ENCODE measurements around the gene ADH6.
"Not testable (repeated sequence)": the region's sequence is repeated elsewhere in the genome, so short reads cannot be mapped to it uniquely, and the experiment has no call there.

Gene ADH6

GRCh38 chr4:99207069-99207743, 11.8 kb downstream of the ADH6 start:
- no peak for DNase-seq (ENCODE audit: low read depth)
- TF ChIP-seq, protein P1, sequence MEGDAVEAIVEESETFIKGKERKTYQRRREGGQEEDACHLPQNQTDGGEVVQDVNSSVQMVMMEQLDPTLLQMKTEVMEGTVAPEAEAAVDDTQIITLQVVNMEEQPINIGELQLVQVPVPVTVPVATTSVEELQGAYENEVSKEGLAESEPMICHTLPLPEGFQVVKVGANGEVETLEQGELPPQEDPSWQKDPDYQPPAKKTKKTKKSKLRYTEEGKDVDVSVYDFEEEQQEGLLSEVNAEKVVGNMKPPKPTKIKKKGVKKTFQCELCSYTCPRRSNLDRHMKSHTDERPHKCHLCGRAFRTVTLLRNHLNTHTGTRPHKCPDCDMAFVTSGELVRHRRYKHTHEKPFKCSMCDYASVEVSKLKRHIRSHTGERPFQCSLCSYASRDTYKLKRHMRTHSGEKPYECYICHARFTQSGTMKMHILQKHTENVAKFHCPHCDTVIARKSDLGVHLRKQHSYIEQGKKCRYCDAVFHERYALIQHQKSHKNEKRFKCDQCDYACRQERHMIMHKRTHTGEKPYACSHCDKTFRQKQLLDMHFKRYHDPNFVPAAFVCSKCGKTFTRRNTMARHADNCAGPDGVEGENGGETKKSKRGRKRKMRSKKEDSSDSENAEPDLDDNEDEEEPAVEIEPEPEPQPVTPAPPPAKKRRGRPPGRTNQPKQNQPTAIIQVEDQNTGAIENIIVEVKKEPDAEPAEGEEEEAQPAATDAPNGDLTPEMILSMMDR (conservative IDR thresholded peaks at IDR 0.05; ENCODE audit: low read depth, low read length) = no peak
- no peak overlapping the region for H3K4me3 ChIP-seq (ENCODE audit: low read length)

- peak; percentile 12 for DNase-seq (ENCODE audit: low read depth)
- no peak overlapping the region for H3K4me3 ChIP-seq (ENCODE audit: low read length)
- TF ChIP-seq, protein P1 (conservative IDR thresholded peaks at IDR 0.05; ENCODE audit: low read depth, low read length) = no peak
Measured at GRCh38 chr4:99205153-99205979, 13.7 kb downstream of the ADH6 start.

DNA sequence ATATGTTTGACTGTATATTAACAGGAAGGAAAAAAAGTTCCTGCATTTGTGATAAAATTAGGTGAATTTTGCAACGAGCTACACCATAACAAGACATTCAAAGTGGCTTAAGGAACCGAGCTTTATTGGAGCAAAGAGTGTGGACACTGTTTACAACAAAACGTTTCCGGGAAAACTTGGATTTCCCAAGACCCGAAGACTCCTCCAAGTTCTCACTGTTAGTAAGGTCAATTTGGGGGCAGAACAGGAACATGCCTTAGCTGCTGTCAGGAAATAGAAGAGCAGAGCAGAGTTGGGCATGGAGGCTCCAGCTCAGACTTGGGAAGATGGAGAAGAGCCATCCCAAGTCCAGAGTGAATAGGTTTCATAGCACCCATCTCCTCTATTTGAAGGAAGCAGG, 16.5 kb downstream of the ADH6 start:
- no peak for DNase-seq (ENCODE audit: low read depth)
- no peak overlapping the region for H3K4me3 ChIP-seq (ENCODE audit: low read length)
- TF ChIP-seq, protein P1 (conservative IDR thresholded peaks at IDR 0.05; ENCODE audit: low read depth, low read length) = no peak

- TF ChIP-seq, protein P1 (conservative IDR thresholded peaks at IDR 0.05; ENCODE audit: low read depth, low read length) = no peak
- no peak for DNase-seq (ENCODE audit: low read depth)
- H3K4me3 ChIP-seq (ENCODE audit: low read length) = no peak overlapping the region
Measured at GRCh38 chr4:99202094-99202493, 17.0 kb downstream of the ADH6 start.

DNA sequence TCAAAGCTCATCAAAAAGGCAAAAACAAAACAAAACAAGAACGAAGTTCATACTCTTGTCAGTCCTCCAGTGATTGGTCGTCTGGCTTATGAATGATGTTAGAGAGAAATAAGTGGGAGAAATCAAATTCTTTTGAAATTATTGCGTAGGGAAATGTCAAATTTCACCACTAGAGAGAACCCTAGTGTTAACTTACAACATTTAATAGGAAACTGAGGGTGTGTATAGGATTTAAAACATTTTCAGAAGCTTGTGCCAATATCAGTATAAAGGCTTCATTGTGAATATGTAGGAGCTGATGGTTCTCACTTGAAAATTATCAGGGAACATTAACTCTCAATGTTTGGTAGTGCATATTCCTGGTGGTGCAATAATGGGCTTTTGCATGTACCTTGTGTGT, 17.4 kb downstream of the ADH6 start:
- no peak overlapping the region for H3K4me3 ChIP-seq (ENCODE audit: low read length)
- TF ChIP-seq, protein P1 (conservative IDR thresholded peaks at IDR 0.05; ENCODE audit: low read depth, low read length) = peak; percentile 17
- no peak for DNase-seq (ENCODE audit: low read depth)

DNA sequence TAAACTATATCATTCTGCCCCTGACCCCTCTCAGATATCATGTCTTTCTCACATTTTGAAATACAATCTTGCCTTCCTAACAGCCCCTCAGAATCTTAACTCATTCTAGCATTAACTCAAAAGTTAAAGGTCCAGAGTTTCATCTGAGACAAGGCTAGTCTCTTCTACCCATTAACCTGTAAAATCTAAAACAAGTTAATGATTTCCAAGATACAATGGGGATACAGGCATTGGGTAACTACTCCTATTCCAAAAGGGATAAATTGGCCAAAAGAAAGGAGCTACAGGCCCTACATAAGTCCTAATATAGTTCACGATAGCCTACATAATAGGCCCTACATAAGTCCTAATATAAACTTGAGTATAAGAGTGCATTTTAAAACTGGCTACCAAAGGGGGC, 18.9 kb downstream of the ADH6 start:
- no peak overlapping the region for H3K4me3 ChIP-seq (ENCODE audit: low read length)
- DNase-seq (ENCODE audit: low read depth) = no peak
- TF ChIP-seq, protein P1 (conservative IDR thresholded peaks at IDR 0.05; ENCODE audit: low read depth, low read length) = no peak

DNA sequence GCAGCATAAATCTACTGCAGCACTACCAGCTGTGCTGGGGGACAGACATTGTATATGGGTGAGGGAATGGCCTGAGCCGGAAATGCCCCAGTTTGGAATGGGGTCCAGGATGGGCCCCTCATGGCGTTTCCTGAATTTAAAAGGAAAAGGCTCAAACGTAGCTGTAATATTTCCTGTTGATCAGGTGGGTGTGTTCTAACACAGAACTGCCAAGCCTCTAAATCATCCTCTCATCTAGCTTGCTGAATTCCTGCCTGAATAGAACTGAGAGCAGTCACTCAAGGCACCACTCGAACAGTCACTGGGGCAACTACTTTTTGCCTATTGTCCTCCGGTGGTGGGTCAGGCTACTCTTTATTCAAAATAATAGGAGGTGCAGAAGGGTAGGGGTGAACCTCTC, 28.7 kb downstream of the ADH6 start:
- TF ChIP-seq, protein P1 (conservative IDR thresholded peaks at IDR 0.05; ENCODE audit: low read depth, low read length) = no peak
- DNase-seq (ENCODE audit: low read depth) = no peak
- no peak overlapping the region for H3K4me3 ChIP-seq (ENCODE audit: low read length)

GRCh38 chr4:99189900-99190299, 29.1 kb downstream of the ADH6 start:
- H3K4me3 ChIP-seq (ENCODE audit: low read length); DNase-seq (ENCODE audit: low read depth): not testable (repeated sequence)

All from retinal pigment epithelial cell (primary cell).